Transverse colon (tissue), 4 donors: ENCODE results near the gene RAB37. TPM values are rescaled to one million over a fixed set of nuclear protein-coding genes. Genes with fewer than 3 reads are reported as not detected.
A peak's percentile ranks its signal among the peaks of the same experiment; 100 is the strongest.

Experiments used
- DNase-seq: peaks from one replicate; pipeline ENCODE4 v3.0.0-alpha.2; 2019
- H3K27ac ChIP-seq, 4 donors: fragments of 200-600 bp; sonication (generic); 2 replicates each; pipeline ENCODE4 v1.5.1; 2016 to 2018; ENCODE audit warnings: inconsistent platforms in 4 of 4
- H3K27me3 ChIP-seq: fragments of 200-600 bp; sonication (generic); 2 replicates; pipeline ENCODE4 v1.5.1; 2017; ENCODE audit warnings: inconsistent platforms
- H3K36me3 ChIP-seq, 4 donors: fragments of 200-600 bp; sonication (generic); 2 replicates each; pipeline ENCODE4 v1.5.1; 2017 to 2019; ENCODE audit warnings: inconsistent platforms in 4 of 4
- H3K4me1 ChIP-seq, 4 donors: fragments of 200-600 bp; sonication (generic); 2 replicates each; pipeline ENCODE4 v1.5.1; 2017 to 2020; ENCODE audit warnings: inconsistent platforms in 4 of 4
- H3K4me3 ChIP-seq, 4 donors: fragments of 200-600 bp; sonication (generic); 1 replicate in 1 of 4; 2 replicates in 3 of 4; pipeline versions ENCODE4 v1.5.1 to v1.6.1; 2017 to 2019; ENCODE audit warnings: inconsistent platforms in 4 of 4
- H3K9me3 ChIP-seq, 2 donors: fragments of 200-600 bp; sonication (generic); 2 replicates each; pipeline ENCODE4 v1.5.1; 2017 to 2019; ENCODE audit warnings: inconsistent platforms in 2 of 2
- CTCF ChIP-seq, 5 experiments: fragments of 200-600 bp in 3 of 5; fragments of 450-650 bp in 2 of 5; sonication (generic) in 3 of 5; IDR thresholded peaks; 1 replicate in 2 of 5; 2 replicates in 3 of 5; pipeline ENCODE4 v1.5.1; 2016 to 2017; ENCODE audit warnings: antibody characterized with exemption in 5 of 5, inconsistent platforms in 3 of 5, mild to moderate bottlenecking in 2 of 5, moderate library complexity in 1 of 5
- EP300 ChIP-seq: sonication (generic); formaldehyde crosslinking; IDR thresholded peaks from one replicate; pipeline ENCODE4 v1.6.1; 2017; ENCODE audit warnings: antibody characterized with exemption, low read depth
- POLR2A ChIP-seq: fragments of 450-650 bp; IDR thresholded peaks from one replicate; pipeline ENCODE4 v1.6.1; 2016; ENCODE audit warnings: antibody characterized with exemption, mild to moderate bottlenecking, moderate library complexity
- POLR2AphosphoS5 ChIP-seq, 3 donors: sonication (generic); formaldehyde crosslinking; IDR thresholded peaks; one replicate each; pipeline ENCODE4 v1.6.1; 2016; ENCODE audit warnings: antibody characterized with exemption in 3 of 3
- WGBS, 2 donors: methylation state at CpG; one replicate each; pipeline ENCODE4 v1.1.5; 2018; ENCODE audit warnings: low coverage in 1 of 2; 5-methylcytosine and 5-hydroxymethylcytosine counted together
- in situ Hi-C, 4 donors: fragments of 200-750 bp; cut with MboI; loops; one replicate each; pipeline versions ENCODE4 v1.15.0 to v1.15.1; 2017; ENCODE audit warnings: low sequenced_read_pairs in 3 of 4, low pct_ligation_motif_present in 1 of 4, low pct_unique_long_range_greater_than_20kb in 1 of 4
- intact Hi-C: fragments of 100-400 bp; cut with DNase I; formaldehyde crosslinking; loops from one replicate; pipeline ENCODE4 v1.15.1; 2023; ENCODE audit warnings: low total_unique reads
- total RNA-seq, 4 donors: library from RNA; depleted of rRNA; stranded (reverse); fragments of >200 nt; gene quantifications; one replicate each; pipeline ENCODE4 v1.1.0, GENCODE V29; 2016

RAB37 gene, protein sequence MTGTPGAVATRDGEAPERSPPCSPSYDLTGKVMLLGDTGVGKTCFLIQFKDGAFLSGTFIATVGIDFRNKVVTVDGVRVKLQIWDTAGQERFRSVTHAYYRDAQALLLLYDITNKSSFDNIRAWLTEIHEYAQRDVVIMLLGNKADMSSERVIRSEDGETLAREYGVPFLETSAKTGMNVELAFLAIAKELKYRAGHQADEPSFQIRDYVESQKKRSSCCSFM
- 10 to 100 TPM in 1 of 4 donors, 1 to 10 TPM in 2, not detected in 1; 5.2 to 10.5 (median 5.4) TPM for total RNA-seq

- Histone ChIP-seq H3K27me3 (peaks cover 47% of the 10 kb centered on the region), H3K36me3 (no peaks in the 10 kb centered on the region), H3K4me3 (peak within 1 kb of the TSS; percentile 8 to 49 (median 25)), H3K27ac (peak within 1 kb of the TSS; percentile 47 to 72 (median 62)), H3K9me3 (no peaks in the 10 kb centered on the region), H3K4me1 (peaks cover 10 to 31% (median 29%) of the 10 kb centered on the region in 4 donors)
- in situ Hi-C loops: loop anchor here in 3 of 4 donors (5.0 to 25.0 kb wide), 3 partner anchors 79 to 126 kb away; partner anchors contain the start of genes FDXR (in 2 of the 3) and GRIN2C (in 2 of the 3)
- intact Hi-C loops: no loop called here
- WGBS, 2 donors: 0 to 3% methylated on average over 17 to 20 of the region's 67 CpGs
- TF ChIP-seq CTCF (IDR thresholded peaks at IDR 0.05) (peak in 4 of 5 experiments; percentile 33 to 51 (median 44)), POLR2AphosphoS5 (IDR thresholded peaks at IDR 0.05) (peak in 1 of 3 donors; percentile 7), POLR2A (peak; percentile 40), EP300 (no peak)
- peak; percentile 59 for DNase-seq
These were observed at the start of gene RAB37 for GRCh38 chr17:74736513-74737298. Gene RAB37, plus strand, starts transcription at chr17:74737256. Its CDS starts 17 bp downstream, at chr17:74737273.

DNA sequence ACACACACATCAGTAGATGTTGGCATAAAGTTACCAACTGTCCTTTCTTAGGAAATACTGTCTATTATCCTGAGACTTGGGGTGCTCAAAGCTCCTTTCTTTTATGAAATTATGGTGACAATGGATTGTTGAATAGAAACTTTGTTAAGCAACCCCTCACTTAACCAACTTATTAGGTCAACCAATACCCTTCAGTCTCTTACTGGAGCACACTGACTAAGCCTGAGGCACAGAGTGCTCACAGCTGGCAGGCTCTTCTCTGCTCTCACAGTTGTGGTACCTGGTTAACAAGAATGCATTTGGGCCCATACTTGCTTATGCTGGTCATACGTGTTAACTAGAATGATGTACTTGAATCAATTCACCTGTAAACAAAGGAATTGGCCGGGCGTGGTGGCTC, 49.2 kb upstream of the RAB37 start:
- in situ Hi-C loops: no loop called here
- DNase-seq: no peak
- no peaks in the 10 kb centered on the region for H3K4me1 ChIP-seq
- intact Hi-C loops: no loop called here
- no peaks in the 10 kb centered on the region for H3K27me3 ChIP-seq
- H3K36me3 ChIP-seq: no peaks in the 10 kb centered on the region
- H3K27ac ChIP-seq: no peak overlapping the region
- no peak overlapping the region for H3K4me3 ChIP-seq
- TF ChIP-seq POLR2AphosphoS5 (IDR thresholded peaks at IDR 0.05) (no peak), CTCF (IDR thresholded peaks at IDR 0.05) (no peak), POLR2A (no peak), EP300 (no peak)
- WGBS, 2 donors: 66% methylated on average over 3 of the region's 3 CpGs; no CpG with 5 or more reads in 1 of the 2 donors
- no peaks in the 10 kb centered on the region for H3K9me3 ChIP-seq

DNA sequence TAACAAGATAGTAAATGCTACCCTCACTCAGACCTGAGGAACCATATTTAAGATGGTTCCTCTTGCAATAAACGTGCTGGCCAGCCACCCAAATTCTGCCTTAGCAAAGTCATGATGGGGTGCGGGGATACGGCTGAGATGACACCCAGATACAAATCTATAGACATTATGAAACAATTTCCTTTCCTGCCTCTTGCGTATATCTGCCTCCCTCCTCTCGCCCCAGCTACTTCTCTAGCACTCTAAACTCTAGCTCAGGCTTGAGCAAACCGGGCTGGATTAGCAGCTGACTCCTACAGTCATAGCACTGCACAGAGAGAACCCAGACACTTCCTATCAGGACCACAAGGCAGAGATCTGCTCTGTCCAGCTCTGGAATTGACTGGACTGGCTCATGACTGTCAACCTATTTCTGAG, 46.6 kb upstream of the RAB37 start:
- in situ Hi-C loops: no loop called here
- no peaks in the 10 kb centered on the region for H3K9me3 ChIP-seq
- H3K4me1 ChIP-seq: no peaks in the 10 kb centered on the region
- intact Hi-C loops: no loop called here
- 75% methylated on average over 6 of the region's 6 CpGs; no CpG with 5 or more reads in 1 of the 2 donors for WGBS, 2 donors
- no peak for TF ChIP-seq EP300
- TF ChIP-seq POLR2A: no peak
- no peak for TF ChIP-seq POLR2AphosphoS5 (IDR thresholded peaks at IDR 0.05)
- H3K4me3 ChIP-seq: no peak overlapping the region
- DNase-seq: peak; percentile 10
- H3K27ac ChIP-seq: peak overlapping the region in 1 of 4 donors; percentile 29
- H3K27me3 ChIP-seq: no peaks in the 10 kb centered on the region
- no peaks in the 10 kb centered on the region for H3K36me3 ChIP-seq

DNA sequence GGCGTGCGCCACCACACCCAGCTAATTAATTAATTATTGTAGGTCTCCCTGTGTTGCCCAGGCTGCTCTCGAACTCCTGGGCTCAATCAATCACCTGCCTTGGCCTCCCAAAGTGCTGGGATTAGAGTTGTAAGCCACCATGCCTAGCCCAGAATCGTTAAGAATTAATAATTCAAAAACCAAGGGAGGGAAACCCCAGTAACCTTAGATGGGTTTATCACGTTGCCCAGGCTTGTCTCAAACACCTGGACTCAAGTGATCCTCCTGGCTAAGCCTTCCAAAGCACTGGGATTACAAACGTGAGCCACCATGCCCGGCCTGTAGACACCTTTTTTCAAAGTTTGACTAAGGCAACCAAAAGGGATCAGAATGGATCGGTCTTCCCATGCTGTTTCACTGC, 45.9 kb upstream of the RAB37 start:
- no peaks in the 10 kb centered on the region for H3K4me1 ChIP-seq
- no peaks in the 10 kb centered on the region for H3K27me3 ChIP-seq
- H3K27ac ChIP-seq: peak overlapping the region in 1 of 4 donors; percentile 25
- intact Hi-C loops (no loop called here), in situ Hi-C loops (no loop called here)
- no peak for DNase-seq
- no peak overlapping the region for H3K4me3 ChIP-seq
- TF ChIP-seq EP300: no peak
- TF ChIP-seq POLR2A: no peak
- TF ChIP-seq CTCF (IDR thresholded peaks at IDR 0.05): no peak
- TF ChIP-seq POLR2AphosphoS5 (IDR thresholded peaks at IDR 0.05): no peak
- no peaks in the 10 kb centered on the region for H3K9me3 ChIP-seq
- WGBS, 2 donors: 74% methylated on average over 8 of the region's 8 CpGs; no CpG with 5 or more reads in 1 of the 2 donors
- H3K36me3 ChIP-seq: no peaks in the 10 kb centered on the region
